GM13976 (cell line): ENCODE results near the gene MYBPC1.

Experiments used
- DNase-seq: peaks from one replicate; pipeline ENCODE4 v3.0.0; 2012; ENCODE audit warnings: low spot score
- in situ Hi-C: fragments of 300-500 bp; cut with MboI; formaldehyde crosslinking; loops from one replicate; pipeline ENCODE4 v1.12.0; 2022; ENCODE audit warnings: low sequenced_read_pairs, mixed read lengths, inconsistent platforms; ENCODE audit not compliant: unreplicated experiment
- TF ChIP-seq, protein P1 (sequence below): IDR thresholded peaks from 2 replicates; pipeline ENCODE4 v1.5.1; 2012; ENCODE audit warnings: borderline replicate concordance, mild to moderate bottlenecking; ENCODE audit not compliant: insufficient read depth; ENCODE audit errors: extremely low read depth, missing control alignments, control extremely low read depth

The MYBPC1 gene

GRCh38 chr12:101628676-101629075 is 33.9 kb downstream of the MYBPC1 start:
- TF ChIP-seq, protein P1, sequence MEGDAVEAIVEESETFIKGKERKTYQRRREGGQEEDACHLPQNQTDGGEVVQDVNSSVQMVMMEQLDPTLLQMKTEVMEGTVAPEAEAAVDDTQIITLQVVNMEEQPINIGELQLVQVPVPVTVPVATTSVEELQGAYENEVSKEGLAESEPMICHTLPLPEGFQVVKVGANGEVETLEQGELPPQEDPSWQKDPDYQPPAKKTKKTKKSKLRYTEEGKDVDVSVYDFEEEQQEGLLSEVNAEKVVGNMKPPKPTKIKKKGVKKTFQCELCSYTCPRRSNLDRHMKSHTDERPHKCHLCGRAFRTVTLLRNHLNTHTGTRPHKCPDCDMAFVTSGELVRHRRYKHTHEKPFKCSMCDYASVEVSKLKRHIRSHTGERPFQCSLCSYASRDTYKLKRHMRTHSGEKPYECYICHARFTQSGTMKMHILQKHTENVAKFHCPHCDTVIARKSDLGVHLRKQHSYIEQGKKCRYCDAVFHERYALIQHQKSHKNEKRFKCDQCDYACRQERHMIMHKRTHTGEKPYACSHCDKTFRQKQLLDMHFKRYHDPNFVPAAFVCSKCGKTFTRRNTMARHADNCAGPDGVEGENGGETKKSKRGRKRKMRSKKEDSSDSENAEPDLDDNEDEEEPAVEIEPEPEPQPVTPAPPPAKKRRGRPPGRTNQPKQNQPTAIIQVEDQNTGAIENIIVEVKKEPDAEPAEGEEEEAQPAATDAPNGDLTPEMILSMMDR, result no peak
- DNase-seq, result no peak
- in situ Hi-C loops, result no loop called here

GRCh38 chr12:101634724-101635123 is 40.0 kb downstream of the MYBPC1 start:
- peak; percentile 64 for DNase-seq
- TF ChIP-seq, protein P1, result no peak
- in situ Hi-C loops, result no loop called here

- in situ Hi-C loops, result no loop called here
- TF ChIP-seq, protein P1, result no peak
- no peak for DNase-seq
These were observed 43.2 kb downstream of the MYBPC1 start for GRCh38 chr12:101637936-101638335.

GRCh38 chr12:101642115-101643067 is 47.6 kb downstream of the MYBPC1 start:
- in situ Hi-C loops, result no loop called here
- peak; percentile 8 for DNase-seq
- TF ChIP-seq, protein P1, result no peak

- in situ Hi-C loops, result no loop called here
- DNase-seq, result no peak
- TF ChIP-seq, protein P1, result no peak
These were observed 52.9 kb downstream of the MYBPC1 start for GRCh38 chr12:101647711-101648110.

- in situ Hi-C loops, result no loop called here
- no peak for DNase-seq
- TF ChIP-seq, protein P1, result no peak
These were observed 53.4 kb downstream of the MYBPC1 start for GRCh38 chr12:101648195-101648594.
